HG03039 (cell line): ENCODE data around the gene MROH8.

ENCODE experiments used
- ATAC-seq: cut with Tn5 transposase; IDR thresholded peaks from one replicate; pipeline ENCODE4 v1.9.1; 2021; ENCODE audit warnings: mild to moderate bottlenecking, moderate library complexity; ENCODE audit not compliant: unreplicated experiment

MROH8 gene

DNA sequence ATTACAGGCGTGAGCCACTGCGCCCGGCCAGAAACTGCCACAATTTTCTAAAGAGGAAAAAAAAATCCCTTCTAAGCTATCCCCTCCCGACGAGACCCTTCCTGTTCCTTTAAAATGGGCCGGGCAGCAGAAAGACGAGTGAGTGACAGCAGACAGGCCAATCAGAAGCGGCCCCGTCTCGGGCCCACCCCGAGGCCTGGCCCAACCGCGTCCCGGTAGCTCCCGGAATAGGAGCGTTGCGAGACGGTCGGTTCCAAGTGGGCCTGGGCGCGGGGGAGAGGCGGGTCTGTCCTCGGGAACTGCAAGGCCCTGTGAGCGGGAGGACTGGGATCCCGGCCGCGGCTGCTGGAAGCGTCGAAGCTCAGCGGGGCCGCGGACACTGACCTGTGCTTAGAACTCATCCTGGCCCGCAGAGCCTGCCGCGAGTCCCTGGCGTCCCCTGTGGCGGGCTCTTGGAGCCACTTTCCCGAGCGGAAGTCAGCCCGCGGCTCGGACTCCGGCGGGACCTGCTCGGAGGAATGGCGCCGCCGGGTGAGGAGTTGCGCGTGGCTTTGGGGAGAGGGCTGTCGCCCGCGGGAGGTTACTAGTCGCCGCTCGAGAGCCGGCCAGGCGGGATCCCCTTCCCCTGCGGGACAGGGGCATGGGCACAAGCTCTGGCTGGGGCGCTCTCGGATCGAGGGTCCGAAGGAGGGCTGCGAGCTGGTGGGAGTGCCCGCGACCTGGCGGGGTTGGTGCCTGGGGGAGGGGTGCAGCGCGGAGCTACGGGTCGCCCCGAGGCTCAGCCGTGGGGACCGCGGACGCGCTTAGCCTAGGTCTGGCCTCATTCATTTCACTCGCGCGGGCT lies at the start of gene MROH8, which contains the start of gene RPN2:
Gene MROH8, minus strand, starts transcription at position 710 of the 844 bp plus-strand sequence.
Gene RPN2, plus strand, starts transcription at position 492 of the 844 bp plus-strand sequence. Its CDS starts 27 bp downstream, at position 519.
- ATAC-seq: peak; percentile 89

DNA sequence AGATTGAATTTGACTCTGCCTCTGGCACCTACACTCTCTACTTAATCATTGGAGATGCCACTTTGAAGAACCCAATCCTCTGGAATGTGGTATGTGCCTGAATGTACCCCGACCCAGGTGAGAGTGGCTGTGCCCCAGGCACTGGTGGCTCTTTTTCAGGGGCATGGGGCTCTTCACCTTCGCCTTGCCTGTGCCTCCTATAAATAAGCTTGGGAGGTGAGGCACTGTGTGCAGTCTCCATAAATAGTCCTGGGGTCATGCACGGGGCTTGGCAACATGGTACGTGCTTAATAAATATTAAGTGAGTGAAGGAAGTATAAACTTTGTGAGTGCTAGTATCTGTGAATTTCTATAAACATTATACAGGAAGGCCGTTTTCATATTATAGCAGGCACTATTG lies 49.3 kb upstream of the MROH8 start:
- ATAC-seq: no peak

DNA sequence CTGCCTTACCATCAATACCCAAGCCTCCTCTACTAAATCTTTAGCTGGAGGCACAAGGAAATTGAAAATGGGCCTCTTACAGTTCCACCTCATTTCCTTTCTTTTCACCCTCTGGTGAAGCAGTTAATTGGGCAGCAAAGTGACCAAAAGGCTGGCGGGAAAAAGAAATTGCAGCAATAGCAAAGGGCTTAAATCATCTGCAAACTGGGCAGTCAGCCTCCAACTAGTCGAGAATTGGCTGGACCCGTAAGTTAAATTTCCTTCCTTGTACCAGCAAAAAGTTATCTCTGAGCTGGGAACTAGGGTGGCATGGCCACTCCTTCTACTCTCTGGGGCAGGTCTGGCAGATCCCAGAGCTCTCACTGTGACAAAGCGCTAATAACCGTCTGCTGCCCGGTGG lies 48.7 kb upstream of the MROH8 start:
- no peak for ATAC-seq

DNA sequence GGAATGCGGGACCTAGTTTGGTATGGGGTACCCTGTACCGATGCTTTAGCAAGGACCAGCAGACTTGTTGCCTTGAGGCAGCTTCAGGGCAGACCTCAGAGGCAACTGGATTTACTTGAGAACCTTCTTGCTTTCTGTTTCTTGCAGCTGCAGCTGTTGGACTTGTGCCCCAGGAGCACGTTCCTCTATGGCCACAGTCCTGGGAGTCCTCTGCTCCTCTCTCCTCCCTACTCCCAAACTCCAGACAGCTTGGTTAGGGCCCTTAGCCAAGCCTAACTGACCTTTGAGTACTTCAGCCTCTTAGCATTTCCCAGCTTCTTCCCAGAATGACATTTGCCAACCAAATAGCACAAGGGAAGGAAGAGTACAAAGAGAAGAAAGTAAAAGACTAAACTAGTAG lies 47.5 kb upstream of the MROH8 start:
- no peak for ATAC-seq

DNA sequence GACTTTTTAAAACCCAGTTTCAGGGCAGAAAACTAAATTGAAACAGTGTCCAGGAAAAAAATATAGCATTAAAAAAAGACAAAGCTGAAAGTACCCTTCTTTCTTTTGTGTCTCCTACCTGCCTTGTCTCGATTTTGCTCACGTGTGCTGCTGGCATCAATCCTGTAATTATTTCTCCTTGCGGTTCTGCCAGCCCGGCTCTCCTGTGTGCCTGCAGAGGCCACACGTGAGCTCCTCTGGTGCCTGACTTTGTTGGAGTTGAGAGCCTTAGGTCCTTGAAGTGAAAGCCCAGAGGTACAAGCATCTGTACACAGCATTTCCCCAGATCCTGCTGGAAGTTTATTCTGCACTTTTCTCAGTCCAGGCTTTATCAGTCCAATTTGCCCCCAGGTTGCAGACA lies 45.8 kb upstream of the MROH8 start:
- no peak for ATAC-seq

DNA sequence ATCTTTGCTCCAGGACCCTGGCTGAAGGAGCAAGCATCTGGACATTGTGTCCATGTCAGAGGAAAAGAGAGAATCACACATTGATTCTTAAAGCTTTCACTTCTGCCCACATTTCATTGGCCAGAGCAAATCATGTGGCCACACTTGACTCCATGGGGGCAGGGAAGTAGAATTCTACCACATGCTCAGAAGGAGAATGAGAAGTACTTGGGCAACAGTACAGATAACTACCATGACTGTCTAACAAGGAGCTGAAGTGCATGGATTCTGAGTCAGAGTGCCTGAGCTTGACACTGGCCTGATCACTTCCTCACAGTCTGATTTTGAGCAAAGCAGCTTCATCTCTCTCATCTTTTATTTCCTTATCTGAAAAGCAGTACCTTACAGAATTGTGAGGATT lies 43.7 kb upstream of the MROH8 start:
- no peak for ATAC-seq

DNA sequence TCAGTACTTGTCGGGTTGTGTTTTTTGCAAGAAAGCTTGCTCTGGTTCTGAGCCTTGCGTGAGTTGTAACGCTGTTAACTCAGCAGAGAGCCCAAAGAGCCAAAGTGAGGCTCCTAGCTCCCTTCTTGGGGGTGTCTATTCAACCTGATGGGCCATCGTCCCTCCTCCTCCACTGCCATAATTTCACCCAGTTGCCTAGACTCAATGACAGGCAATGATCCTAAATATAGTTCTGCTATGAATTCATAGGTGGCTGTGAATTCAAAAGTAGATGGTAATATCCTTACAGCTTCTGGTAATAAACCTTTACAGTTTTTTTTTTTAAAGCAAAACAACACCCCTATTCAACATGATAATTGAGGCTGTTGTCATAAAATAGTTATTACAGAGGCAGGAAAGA lies 42.7 kb upstream of the MROH8 start:
- ATAC-seq: no peak

DNA sequence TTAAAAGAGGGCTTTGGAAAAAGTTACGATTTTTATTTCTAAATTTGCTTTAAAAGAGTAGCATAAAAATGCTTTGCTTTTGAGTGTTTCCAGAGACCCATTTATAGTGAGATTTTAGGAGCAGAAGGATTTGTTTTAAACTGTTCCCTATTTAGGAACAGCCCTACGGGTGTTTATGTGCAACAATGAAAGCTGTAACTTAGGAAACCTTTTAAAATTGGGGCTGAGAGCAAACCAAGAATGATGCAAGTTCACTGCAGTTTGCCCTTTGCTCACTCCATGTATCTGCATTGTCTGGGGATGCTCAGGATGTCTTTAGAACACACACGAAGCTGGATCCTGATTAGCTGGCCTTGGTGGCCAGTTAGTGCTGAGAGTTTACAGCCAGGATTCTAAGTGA lies 41.4 kb upstream of the MROH8 start:
- ATAC-seq: no peak

DNA sequence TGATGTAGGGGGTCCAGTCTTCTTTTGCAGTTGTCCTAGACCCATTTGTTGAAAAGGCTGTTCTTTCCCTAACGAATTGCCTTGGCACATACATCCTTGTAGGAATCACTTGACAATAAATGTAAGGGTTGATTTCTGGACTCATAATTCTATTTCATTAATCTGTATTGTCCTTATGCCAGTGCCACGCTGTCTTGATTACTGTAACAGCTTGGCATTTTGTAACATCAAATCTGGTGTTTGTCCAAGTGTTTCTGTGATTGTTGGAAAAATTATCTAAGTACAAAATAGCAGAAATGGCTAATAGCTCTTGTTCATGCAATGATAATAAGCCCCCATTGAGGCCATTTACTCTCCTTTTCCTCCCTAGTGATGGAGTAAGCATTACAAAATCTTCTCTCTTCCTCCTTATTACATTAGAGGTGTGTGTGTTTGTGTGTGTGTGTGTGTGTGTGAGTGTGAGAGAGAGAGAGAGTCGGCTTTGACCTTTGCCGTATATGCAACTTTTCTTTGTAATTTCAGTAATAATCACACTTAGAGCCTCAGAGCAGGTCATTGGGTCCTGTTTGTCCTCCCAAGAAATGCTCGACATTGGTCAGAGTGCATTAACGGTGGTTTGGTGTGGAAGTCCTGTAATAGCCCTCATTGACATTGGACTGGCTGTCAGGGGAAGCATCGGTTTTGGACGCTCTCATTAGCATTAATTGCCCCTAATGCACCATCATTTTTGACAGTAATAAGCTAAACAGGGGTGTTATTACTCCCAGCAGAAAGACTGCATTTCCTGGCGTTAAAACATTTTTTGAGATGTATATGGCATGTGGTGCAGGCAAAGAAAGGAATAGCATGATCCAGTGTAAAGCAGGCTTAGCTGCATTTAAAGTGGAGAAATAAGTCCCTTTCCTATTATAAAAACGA lies 40.7 kb upstream of the MROH8 start:
- no peak for ATAC-seq

DNA sequence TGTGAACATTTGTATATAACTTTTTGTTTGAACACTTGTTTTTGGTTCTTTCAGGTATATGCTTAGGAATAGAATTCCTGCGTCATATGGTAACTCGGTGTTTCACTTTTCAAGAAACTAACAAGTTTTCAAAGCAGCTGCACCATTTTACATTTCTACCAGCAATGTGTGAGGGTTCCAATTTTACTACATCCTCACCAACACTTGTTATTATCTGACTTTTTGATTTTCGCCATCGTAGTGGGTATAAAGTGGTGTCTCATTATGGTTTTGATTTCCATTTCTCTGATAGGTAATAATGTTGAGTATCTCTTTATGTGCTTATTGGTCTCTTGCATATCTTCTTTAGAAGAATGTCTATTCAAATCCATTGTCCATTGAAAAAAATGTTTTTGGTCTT lies 39.6 kb upstream of the MROH8 start:
- no peak for ATAC-seq

DNA sequence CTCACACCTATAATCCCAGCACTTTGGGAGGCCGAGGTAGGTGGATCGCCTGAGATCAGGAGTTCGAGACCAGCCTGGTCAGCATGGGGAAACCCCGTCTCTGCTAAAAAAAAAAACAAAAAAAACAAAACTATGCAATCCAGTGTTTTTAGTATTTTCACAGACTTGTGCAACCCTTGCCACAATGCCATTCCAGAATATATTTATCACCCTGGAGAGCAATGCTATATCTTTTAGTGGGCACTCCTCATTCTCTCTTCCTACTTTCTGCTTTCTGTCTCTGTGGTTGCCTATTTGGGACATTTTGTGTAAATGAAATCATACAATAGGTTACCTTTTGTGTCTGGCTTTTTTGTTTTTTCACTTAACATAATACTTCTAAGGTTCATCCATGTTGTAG lies 39.1 kb upstream of the MROH8 start:
- no peak for ATAC-seq

DNA sequence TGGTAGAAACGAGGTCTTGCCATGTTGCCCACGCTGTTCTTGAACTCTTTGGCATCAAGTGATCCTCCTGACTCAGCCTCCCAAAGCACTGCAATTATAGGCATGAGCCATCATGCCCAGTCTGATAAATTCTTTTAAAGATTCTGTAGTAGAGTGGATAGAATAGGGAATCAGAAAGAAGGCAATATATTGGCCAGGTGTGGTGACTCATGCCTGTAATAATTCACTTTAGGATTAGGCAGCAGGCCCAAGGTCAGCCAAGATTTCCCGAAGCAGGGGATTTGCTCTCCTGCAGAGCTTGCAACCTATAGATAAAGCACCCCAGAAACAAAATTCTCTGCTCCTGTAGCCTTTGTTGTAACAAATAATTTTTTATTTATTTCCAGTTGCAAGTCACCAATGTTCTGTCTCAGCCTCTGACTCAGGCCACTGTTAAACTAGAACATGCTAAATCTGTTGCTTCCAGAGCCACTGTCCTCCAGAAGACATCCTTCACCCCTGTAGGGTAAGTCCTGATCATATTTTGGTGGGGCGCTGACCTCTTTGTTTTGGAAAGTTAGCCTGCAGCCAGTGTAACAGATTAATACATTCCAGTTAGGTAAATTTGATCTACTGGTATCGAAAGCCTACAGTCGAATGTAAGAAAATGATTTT lies 30.4 kb upstream of the MROH8 start:
- ATAC-seq: no peak

DNA sequence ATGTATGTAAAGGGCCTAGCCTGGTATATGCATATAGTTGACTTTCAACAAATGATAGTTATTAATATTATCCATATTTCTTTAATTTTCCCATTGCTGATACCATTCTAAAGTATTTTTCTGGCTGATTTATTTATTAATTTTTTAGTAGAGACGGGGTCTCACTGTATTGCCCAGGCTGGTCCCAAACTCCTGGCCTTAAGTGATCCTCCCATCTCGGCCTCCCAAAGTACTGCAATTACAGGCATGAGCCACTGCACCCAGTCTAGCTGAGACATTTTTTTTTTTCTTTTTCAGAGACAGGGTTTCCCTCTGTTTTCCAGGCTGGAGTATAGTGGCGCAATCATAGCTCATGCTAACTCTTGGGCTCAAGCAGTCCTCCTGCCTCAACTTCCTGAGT lies 29.8 kb upstream of the MROH8 start:
- ATAC-seq: no peak

DNA sequence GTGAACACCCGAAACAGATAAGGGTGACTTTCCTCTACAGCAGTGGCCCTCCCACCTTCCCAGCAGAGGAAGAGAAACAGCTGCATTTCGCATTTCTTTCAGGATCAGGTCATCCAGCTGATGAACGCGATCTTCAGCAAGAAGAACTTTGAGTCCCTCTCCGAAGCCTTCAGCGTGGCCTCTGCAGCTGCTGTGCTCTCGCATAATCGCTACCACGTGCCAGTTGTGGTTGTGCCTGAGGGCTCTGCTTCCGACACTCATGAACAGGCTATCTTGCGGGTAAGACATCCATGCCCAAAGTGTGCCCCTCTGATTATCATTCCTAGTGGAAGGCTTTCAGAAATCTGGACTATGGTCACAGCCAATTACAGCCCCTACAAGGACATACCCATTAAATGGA lies 27.8 kb upstream of the MROH8 start:
- ATAC-seq: no peak

DNA sequence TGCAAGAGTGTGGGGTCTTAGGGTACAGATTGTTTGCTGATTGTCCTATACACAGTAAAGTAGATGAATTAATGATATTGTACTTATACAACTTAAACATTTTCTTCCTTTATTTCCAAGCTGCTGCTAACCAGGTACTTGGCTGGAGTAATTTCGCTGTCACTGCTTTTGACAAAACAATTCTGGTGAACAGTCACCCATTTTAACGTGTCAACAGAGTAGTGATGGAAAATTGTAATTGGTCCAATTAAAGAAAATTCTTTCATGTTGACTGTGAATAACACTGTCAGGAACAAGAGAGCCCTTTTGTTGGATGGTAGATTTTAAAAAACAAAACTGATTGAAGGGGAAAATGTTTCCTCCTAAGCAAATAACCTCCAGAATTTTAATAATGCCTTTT lies 26.4 kb upstream of the MROH8 start:
- ATAC-seq: no peak

DNA sequence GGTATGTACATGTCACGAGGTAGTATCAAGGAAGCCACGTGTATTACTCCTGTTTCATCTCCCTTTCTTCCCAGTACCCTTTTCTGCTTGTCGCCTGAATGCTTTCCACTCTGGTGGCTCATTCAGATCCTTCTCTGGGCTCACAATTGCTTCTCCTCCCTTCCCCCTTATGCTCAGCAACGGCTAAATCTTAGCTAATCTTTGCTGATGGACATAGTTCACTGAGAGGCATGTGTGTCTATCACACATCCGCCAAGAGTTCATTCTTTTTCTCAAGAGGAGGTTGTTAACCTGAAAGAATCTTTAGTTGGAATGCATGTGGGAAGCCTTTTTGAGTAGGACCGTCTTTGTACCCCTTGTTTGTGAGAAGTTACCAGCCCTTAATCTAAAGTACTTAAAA lies 25.8 kb upstream of the MROH8 start:
- no peak for ATAC-seq

DNA sequence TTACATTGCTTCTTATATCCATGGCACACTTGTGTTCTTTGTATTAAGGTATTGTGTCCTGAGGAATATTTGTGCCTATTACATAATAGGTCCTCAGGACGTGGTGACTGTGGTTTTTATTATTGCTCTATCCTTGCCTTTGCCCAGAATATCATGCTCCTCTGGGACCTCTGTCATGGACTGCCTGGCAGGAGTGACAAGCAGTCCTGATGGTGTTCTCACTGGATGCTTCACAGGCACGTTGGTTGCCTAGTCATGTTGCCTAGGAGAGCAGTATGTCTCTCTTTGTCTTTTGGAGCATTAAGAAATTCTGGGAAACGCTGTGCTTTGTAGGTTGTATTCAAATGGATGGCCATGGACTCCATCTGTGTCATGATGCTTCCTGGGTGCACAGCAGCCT lies 24.7 kb upstream of the MROH8 start:
- ATAC-seq: no peak

DNA sequence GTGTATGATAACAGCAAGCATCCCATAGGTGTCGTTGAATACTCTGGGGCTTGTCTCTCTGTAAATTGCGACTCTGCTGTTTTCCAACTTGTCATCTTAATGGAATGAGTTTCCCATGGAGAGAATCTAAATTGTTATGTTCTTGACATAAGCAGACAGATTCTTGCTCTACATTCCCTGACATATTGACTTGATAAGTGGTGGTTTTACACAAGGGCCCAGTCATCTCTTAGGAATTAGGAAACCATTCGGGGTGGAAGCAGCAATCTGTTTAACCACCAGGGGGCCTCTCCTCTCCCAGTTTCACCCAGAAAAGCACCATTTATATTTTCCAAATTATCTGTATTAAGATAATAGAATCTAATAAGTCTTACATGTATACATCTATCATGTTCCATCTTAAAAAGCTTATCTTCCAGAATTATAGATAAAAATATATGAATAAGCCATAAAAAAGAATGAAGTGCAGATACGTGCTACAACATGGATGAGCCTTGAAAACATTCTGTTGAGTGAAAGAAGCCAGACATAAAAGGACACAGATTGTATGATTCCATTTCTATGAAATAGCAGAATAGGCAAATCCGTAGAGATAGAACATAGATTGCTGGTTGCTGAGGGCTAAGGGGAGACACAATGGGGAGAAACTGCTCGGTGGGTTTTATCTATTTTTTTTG lies 23.1 kb upstream of the MROH8 start:
- no peak for ATAC-seq

DNA sequence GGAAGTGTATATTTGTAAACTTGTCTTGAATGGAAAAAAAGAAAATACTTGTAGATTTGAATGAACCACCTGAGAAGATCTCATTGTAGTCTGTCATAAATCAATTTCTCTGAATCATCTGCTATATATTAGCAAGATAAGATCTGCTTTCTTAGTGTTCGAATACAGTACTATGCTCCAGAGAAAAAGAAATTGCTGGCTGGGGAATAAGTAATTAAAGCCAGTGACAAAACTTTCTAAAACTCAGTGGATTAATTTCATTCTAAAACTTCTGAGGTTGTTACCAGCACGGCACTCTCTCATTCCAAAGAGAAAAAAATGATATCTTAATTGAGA lies 22.4 kb upstream of the MROH8 start:
- ATAC-seq: no peak

DNA sequence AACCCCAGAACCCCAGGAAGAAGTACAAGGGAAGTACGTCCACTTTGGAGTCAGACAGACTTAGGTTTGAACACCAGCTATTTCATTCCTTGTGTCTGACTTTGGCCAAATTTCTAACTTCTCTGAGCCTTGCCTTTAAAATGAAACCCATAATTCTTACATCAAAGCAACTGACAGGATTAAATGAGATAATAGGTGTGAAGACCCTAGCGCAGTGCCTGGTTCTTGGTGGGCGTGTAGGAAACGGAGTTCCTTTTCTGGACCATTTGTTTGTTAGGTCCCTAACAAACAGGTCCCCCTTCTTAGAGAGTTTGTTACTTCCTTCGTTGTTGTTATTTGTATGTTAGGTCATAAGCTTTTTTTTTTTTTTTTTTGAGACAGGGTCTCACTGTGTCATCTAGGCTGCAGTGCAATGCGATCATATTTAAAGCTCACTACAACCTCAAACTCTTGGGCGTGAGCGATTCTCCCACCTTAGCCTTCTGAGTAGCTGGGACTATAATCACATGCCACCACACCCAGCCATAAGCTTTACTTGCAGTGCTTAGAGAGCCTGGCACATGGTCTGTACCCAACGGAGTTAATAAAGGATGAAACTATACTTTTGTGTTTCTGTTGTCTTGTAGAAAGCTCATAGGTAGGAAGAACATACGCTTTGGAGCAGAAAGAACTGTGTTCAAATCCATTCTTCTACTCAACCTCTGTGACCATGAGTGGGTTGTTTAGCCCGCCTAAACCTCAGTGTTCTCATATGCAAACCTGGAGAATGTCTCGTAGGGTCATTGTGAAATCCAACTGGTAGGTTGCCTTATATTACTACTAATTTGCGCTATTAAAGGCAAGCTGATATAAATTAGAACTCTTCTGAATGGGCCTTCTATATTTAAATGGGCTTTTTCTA lies 21.8 kb upstream of the MROH8 start:
- no peak for ATAC-seq
